Left cardiac atrium (tissue), 4 donors: Measurements from ENCODE around the gene LRRC2. TPM values are rescaled to one million over a fixed set of nuclear protein-coding genes. Genes with fewer than 3 reads are reported as not detected.
"Not testable (repeated sequence)": the region's sequence is repeated elsewhere in the genome, so short reads cannot be mapped to it uniquely, and the experiment has no call there.

ENCODE experiments used
- ATAC-seq, 2 donors: fragments of 200-7000 bp; cut with Tn5 transposase; one replicate each; pipeline ENCODE4 v1.9.1; 2020; ENCODE audit warnings: mild to moderate bottlenecking in 2 of 2, moderate library complexity in 2 of 2
- DNase-seq: peaks from one replicate; pipeline ENCODE4 v3.0.0-alpha.2; 2020
- intact Hi-C, 2 donors: fragments of 100-400 bp; cut with DNase I; formaldehyde crosslinking; loops; one replicate each; pipeline versions ENCODE4 v1.14.1 to v1.15.1; 2022 to 2023
- total RNA-seq, 2 donors: library from RNA; stranded (reverse); fragmentation: NEBNext Ultra II Directional; extraction: Animal tissue kit (Norgen Biotek cat#: 25700); gene quantifications; one replicate each; pipeline ENCODE4 v1.2.1, GENCODE V29; 2021
- donor health status: DM: no; HTN: yes; CAD: no.
- donor health status: DM: no; HTN: yes; CAD: no; lungs with severe emphysema.
- donor health status: DM: yes; HTN: yes; CAD: no.
- donor health status: Dilated cardiomyopathy.

LRRC2 gene
- total RNA-seq, 2 donors from 2014 or later: 14.3 to 20.5 TPM

GRCh38 chr3:46561511-46561910 is 4.6 kb downstream of the LRRC2 start:
- intact Hi-C loops: no loop called here
- ATAC-seq (no peak), DNase-seq (no peak)

GRCh38 chr3:46559091-46559704 is 6.9 kb downstream of the LRRC2 start:
- intact Hi-C loops: loop anchor here in 1 of 2 donors (10.0 kb wide), 1 partner anchor 74 kb away; no protein-coding TSS in a partner anchor
- ATAC-seq (no peak), DNase-seq (no peak)

GRCh38 chr3:46558184-46559043 is 7.7 kb downstream of the LRRC2 start:
- ATAC-seq: peak; percentile 94 to 95
- intact Hi-C loops: loop anchor here in 1 of 2 donors (10.0 kb wide), 1 partner anchor 74 kb away; no protein-coding TSS in a partner anchor
- peak; percentile 91 for DNase-seq

GRCh38 chr3:46557814-46558183 is 8.3 kb downstream of the LRRC2 start:
- no peak for ATAC-seq
- DNase-seq: no peak
- intact Hi-C loops: loop anchor here in 1 of 2 donors (10.0 kb wide), 1 partner anchor 73 kb away; no protein-coding TSS in a partner anchor

- no peak for ATAC-seq
These were observed 12.9 kb downstream of the LRRC2 start for GRCh38 chr3:46553154-46553553.

GRCh38 chr3:46552538-46552937 is 13.6 kb downstream of the LRRC2 start:
- intact Hi-C loops: loop anchor here in 1 of 2 donors (10.0 kb wide), 1 partner anchor 68 kb away; no protein-coding TSS in a partner anchor
- DNase-seq (no peak), ATAC-seq (peak in 1 of 2 donors; percentile 41)

More at GRCh38 chr3:46553154-46553553, 12.9 kb downstream of the LRRC2 start:
- DNase-seq: no peak
- intact Hi-C loops: loop anchor here in 1 of 2 donors (10.0 kb wide), 1 partner anchor 68 kb away; no protein-coding TSS in a partner anchor

GRCh38 chr3:46551615-46552014 is 14.5 kb downstream of the LRRC2 start:
- intact Hi-C loops: loop anchor here in 1 of 2 donors (10.0 kb wide), 1 partner anchor 67 kb away; no protein-coding TSS in a partner anchor
- no peak for ATAC-seq

GRCh38 chr3:46549989-46550388 is 16.1 kb downstream of the LRRC2 start:
- DNase-seq: no peak
- intact Hi-C loops: loop anchor here in 1 of 2 donors (10.0 kb wide), 1 partner anchor 65 kb away; no protein-coding TSS in a partner anchor
- ATAC-seq: no peak

More at GRCh38 chr3:46551615-46552014, 14.5 kb downstream of the LRRC2 start:
- DNase-seq: no peak

GRCh38 chr3:46549408-46549904 is 16.6 kb downstream of the LRRC2 start:
- DNase-seq (no peak), ATAC-seq (no peak)
- intact Hi-C loops: no loop called here

- ATAC-seq, intact Hi-C loops, DNase-seq: not testable (repeated sequence)
These were observed 17.5 kb downstream of the LRRC2 start for GRCh38 chr3:46548611-46549010.

GRCh38 chr3:46546896-46547440 is 19.1 kb downstream of the LRRC2 start:
- no peak for ATAC-seq

GRCh38 chr3:46545818-46546630 is 20.1 kb downstream of the LRRC2 start:
- DNase-seq (no peak), ATAC-seq (no peak)
- intact Hi-C loops: no loop called here

More at GRCh38 chr3:46546896-46547440, 19.1 kb downstream of the LRRC2 start:
- DNase-seq: no peak
- intact Hi-C loops: no loop called here

GRCh38 chr3:46544771-46545503 is 21.2 kb downstream of the LRRC2 start:
- DNase-seq: no peak
- no peak for ATAC-seq
- intact Hi-C loops: no loop called here

- ATAC-seq: no peak
These were observed 23.3 kb downstream of the LRRC2 start for GRCh38 chr3:46542801-46543201.

GRCh38 chr3:46542344-46542743 is 23.8 kb downstream of the LRRC2 start:
- ATAC-seq (no peak), DNase-seq (no peak)
- intact Hi-C loops: no loop called here

More at GRCh38 chr3:46542801-46543201, 23.3 kb downstream of the LRRC2 start:
- no peak for DNase-seq
- intact Hi-C loops: no loop called here

- DNase-seq (no peak), ATAC-seq (no peak)
- intact Hi-C loops: no loop called here
These were observed 24.3 kb downstream of the LRRC2 start for GRCh38 chr3:46541835-46542234.

- intact Hi-C loops: no loop called here
- ATAC-seq: no peak
- no peak for DNase-seq
These were observed 25.6 kb downstream of the LRRC2 start for GRCh38 chr3:46540550-46540949.

GRCh38 chr3:46539443-46540005 is 26.6 kb downstream of the LRRC2 start:
- no peak for DNase-seq
- no peak for ATAC-seq
- intact Hi-C loops: no loop called here
